Heart right ventricle (tissue), 16 donors: ENCODE data around the gene LYSMD4. TPM values are rescaled to one million over a fixed set of nuclear protein-coding genes. Genes with fewer than 3 reads are reported as not detected.

Experiments used
- ATAC-seq, 8 donors: fragments of 200-7000 bp; cut with Tn5 transposase; one replicate each; pipeline ENCODE4 v1.9.1; 2020; ENCODE audit warnings: mild to moderate bottlenecking in 8 of 8, moderate library complexity in 8 of 8, moderate number of reproducible peaks in 1 of 8
- DNase-seq, 2 donors: peaks; one replicate each; pipeline ENCODE4 v3.0.0-alpha.2; 2020
- H3K27ac ChIP-seq, 10 donors: fragments of 200-600 bp; sonication (generic) in 2 of 10; one replicate each; pipeline versions ENCODE4 v1.5.0 to v1.8.0; 2020 to 2022; ENCODE audit warnings: mild to moderate bottlenecking in 3 of 10
- H3K27me3 ChIP-seq, 7 donors: fragments of 200-600 bp; one replicate each; pipeline ENCODE4 v1.8.0; 2021 to 2022; ENCODE audit warnings: mild to moderate bottlenecking in 2 of 7
- H3K36me3 ChIP-seq, 9 donors: fragments of 200-600 bp; sonication (generic) in 1 of 9; one replicate each; pipeline versions ENCODE4 v1.5.0 to v1.8.0; 2020 to 2022; ENCODE audit warnings: mild to moderate bottlenecking in 2 of 9
- H3K4me1 ChIP-seq, 9 donors: fragments of 200-600 bp; sonication (generic) in 1 of 9; one replicate each; pipeline versions ENCODE4 v1.5.0 to v1.8.0; 2020 to 2022; ENCODE audit warnings: mild to moderate bottlenecking in 4 of 9
- H3K4me3 ChIP-seq, 10 donors: fragments of 200-600 bp; sonication (generic) in 2 of 10; one replicate each; pipeline versions ENCODE4 v1.5.0 to v1.8.0; 2020 to 2022; ENCODE audit warnings: mild to moderate bottlenecking in 7 of 10, moderate library complexity in 2 of 10
- H3K9me3 ChIP-seq, 11 donors: fragments of 200-600 bp in 10 of 11; sonication (generic) in 2 of 11; one replicate each; pipeline versions ENCODE4 v1.5.0 to v1.8.0; 2013 to 2022; ENCODE audit warnings: mild to moderate bottlenecking in 2 of 11, control low read depth in 1 of 11, moderate library complexity in 1 of 11
- CTCF ChIP-seq, 9 donors: fragments of 200-600 bp; sonication (generic) in 2 of 9; IDR thresholded peaks; one replicate each; pipeline versions ENCODE4 v1.5.0 to v1.8.0; 2021 to 2022; ENCODE audit warnings: antibody characterized with exemption in 9 of 9, mild to moderate bottlenecking in 5 of 9, moderate library complexity in 1 of 9
- WGBS, 2 donors: extraction: QIAGEN DNeasy Blood & Tissue Kit; methylation state at CpG; one replicate each; pipeline ENCODE4 v1.1.7; 2013; ENCODE audit warnings: inconsistent platforms in 1 of 2; 5-methylcytosine and 5-hydroxymethylcytosine counted together
- intact Hi-C, 10 donors: fragments of 100-400 bp; cut with DNase I; formaldehyde crosslinking; loops; one replicate each; pipeline versions ENCODE4 v1.11.1 to v1.14.2; 2022
- polyA plus RNA-seq, 2 donors: library from polyadenylated mRNA; stranded (reverse); fragments of 200-250 nt; gene quantifications; one replicate each; pipeline ENCODE4 v1.2.3, GENCODE V29; 2013
- total RNA-seq, 10 donors: library from RNA; stranded (reverse); fragmentation: NEBNext Ultra II Directional in 3 of 10; extraction: Animal tissue kit (Norgen Biotek cat#: 25700) in 3 of 10; gene quantifications; one replicate each; pipeline versions ENCODE4 v1.2.1 to v1.2.4, GENCODE V29; 2021 to 2023
- donor health status: Arrhythmogenic right ventricular cardiomyopathy.
- donor health status: ischemic (EF 13 %, LVEDD 7.1; RV severe dilation, severe dysfunction).
- donor health status: healthy with polysubstance abuse.
- donor health status: DM: no; HTN: yes; CAD: no.
- donor health status: DM: no; HTN: no; CAD: no.
- donor health status: ischemic (EF 25% LVEDD 6.9; RV normal size, moderate dysfunction).
- donor health status: ischemic (EF 25% LVEDD 5.7; RV mildly dilated, moderate dysfunction).
- donor health status: healthy.
- donor health status: DM: yes; HTN: yes; CAD: no.
- donor health status: Ischemic cardiomyopathy.
- donor health status: ischemic (EF 35%, LVEDD 5.7; RV mildly dilated, moderate dysfunction).
- donor health status: nonischemic (EF 11% LVEDD 7.7; RV severe dilation, severe dysfunction).
- donor health status: DM: yes; HTN: yes; CAD: no.
- donor health status: PGD.
- donor health status: ischemic (EF 29% LVEDD 5.4; RV normal size, mild dysfunction).
- donor health status: nonischemic (EF 23%, LVEDD 6.1; RV moderate dilation, normal function).

Gene LYSMD4
- total and polyA plus RNA-seq, 12 donors = 6.4 to 16.7 (median 11.9) TPM

- ATAC-seq (no peak), DNase-seq (no peak)
- peak overlapping the region in 9 of 10 donors; percentile 80 to 100 (median 92) for H3K4me3 ChIP-seq
- no peaks in the 10 kb centered on the region for H3K27me3 ChIP-seq
- H3K27ac ChIP-seq = peak overlapping the region in 4 of 10 donors; percentile 84 to 91 (median 89)
- TF ChIP-seq CTCF (IDR thresholded peaks at IDR 0.05) = no peak
- intact Hi-C loops = loop anchor here in 5 of 10 donors (2.0 to 10.0 kb wide), 3 partner anchors 445 to 627 kb away; partner anchors contain the start of gene SYNM (in 1 of the 5)
- no peaks in the 10 kb centered on the region for H3K9me3 ChIP-seq
- peaks cover 0 to 59% (median 27%) of the 10 kb centered on the region in 9 donors for H3K4me1 ChIP-seq
- peaks cover 0 to 35% (median 3%) of the 10 kb centered on the region in 9 donors for H3K36me3 ChIP-seq
- WGBS, 2 donors = 66 to 72% methylated on average over 26 of the region's 26 CpGs
Measured at GRCh38 chr15:99731336-99732123, 1.7 kb downstream of the LYSMD4 start.

GRCh38 chr15:99729920-99730319 is 3.3 kb downstream of the LYSMD4 start:
- intact Hi-C loops = loop anchor here in 5 of 10 donors (2.0 to 10.0 kb wide), 3 partner anchors 443 to 625 kb away; partner anchors contain the start of gene SYNM (in 1 of the 5)
- Histone ChIP-seq H3K4me3 (no peak overlapping the region), H3K27me3 (no peaks in the 10 kb centered on the region), H3K36me3 (peaks cover 0 to 39% (median 3%) of the 10 kb centered on the region in 9 donors), H3K27ac (no peak overlapping the region), H3K4me1 (peaks cover 0 to 59% (median 27%) of the 10 kb centered on the region in 9 donors), H3K9me3 (no peaks in the 10 kb centered on the region)
- peak in 1 of 8 donors; percentile 24 for ATAC-seq
- DNase-seq = peak in 1 of 2 donors; percentile 59
- 48 to 49% methylated on average over 3 of the region's 3 CpGs for whole genome bisulfite sequencing, 2 donors
- peak in 8 of 9 donors; percentile 28 to 72 (median 58) for TF ChIP-seq CTCF (IDR thresholded peaks at IDR 0.05)

- DNase-seq (no peak), ATAC-seq (no peak)
- intact Hi-C loops = no loop called here
- H3K9me3 ChIP-seq = no peaks in the 10 kb centered on the region
- H3K27ac ChIP-seq = no peak overlapping the region
- H3K4me3 ChIP-seq = no peak overlapping the region
- peaks cover 0 to 39% (median 3%) of the 10 kb centered on the region in 9 donors for H3K36me3 ChIP-seq
- 94 to 97% methylated on average over 11 of the region's 11 CpGs for WGBS, 2 donors
- no peak for TF ChIP-seq CTCF (IDR thresholded peaks at IDR 0.05)
- peaks cover 0 to 59% (median 27%) of the 10 kb centered on the region in 9 donors for H3K4me1 ChIP-seq
- H3K27me3 ChIP-seq = no peaks in the 10 kb centered on the region
Measured at GRCh38 chr15:99729327-99729726, 3.9 kb downstream of the LYSMD4 start.

- Histone ChIP-seq H3K9me3 (no peaks in the 10 kb centered on the region), H3K27ac (peak overlapping the region in 1 of 10 donors; percentile 51), H3K4me1 (peaks cover 0 to 59% (median 27%) of the 10 kb centered on the region in 9 donors), H3K4me3 (no peak overlapping the region), H3K36me3 (peaks cover 0 to 39% (median 3%) of the 10 kb centered on the region in 9 donors), H3K27me3 (no peaks in the 10 kb centered on the region)
- WGBS, 2 donors = 94 to 96% methylated on average over 6 of the region's 6 CpGs
- DNase-seq (no peak), ATAC-seq (no peak)
- no peak for TF ChIP-seq CTCF (IDR thresholded peaks at IDR 0.05)
- intact Hi-C loops = no loop called here
Measured at GRCh38 chr15:99728916-99729315, 4.3 kb downstream of the LYSMD4 start.
